Stimulated activated CD4-positive, alpha-beta T cell treated with anti-CD3 and anti-CD28 coated beads, Interleukin-12 subunit alpha, Interleukin-12 subunit beta, amount 100 ng/mL, for 24 hours (primary cell): ENCODE data around the gene PHGDH.

ENCODE experiments used
- DNase-seq, 2 experiments: peaks; one replicate each; pipeline ENCODE4 v3.0.0-alpha.2; 2020; ENCODE audit warnings: low read depth in 2 of 2

Gene PHGDH

DNA sequence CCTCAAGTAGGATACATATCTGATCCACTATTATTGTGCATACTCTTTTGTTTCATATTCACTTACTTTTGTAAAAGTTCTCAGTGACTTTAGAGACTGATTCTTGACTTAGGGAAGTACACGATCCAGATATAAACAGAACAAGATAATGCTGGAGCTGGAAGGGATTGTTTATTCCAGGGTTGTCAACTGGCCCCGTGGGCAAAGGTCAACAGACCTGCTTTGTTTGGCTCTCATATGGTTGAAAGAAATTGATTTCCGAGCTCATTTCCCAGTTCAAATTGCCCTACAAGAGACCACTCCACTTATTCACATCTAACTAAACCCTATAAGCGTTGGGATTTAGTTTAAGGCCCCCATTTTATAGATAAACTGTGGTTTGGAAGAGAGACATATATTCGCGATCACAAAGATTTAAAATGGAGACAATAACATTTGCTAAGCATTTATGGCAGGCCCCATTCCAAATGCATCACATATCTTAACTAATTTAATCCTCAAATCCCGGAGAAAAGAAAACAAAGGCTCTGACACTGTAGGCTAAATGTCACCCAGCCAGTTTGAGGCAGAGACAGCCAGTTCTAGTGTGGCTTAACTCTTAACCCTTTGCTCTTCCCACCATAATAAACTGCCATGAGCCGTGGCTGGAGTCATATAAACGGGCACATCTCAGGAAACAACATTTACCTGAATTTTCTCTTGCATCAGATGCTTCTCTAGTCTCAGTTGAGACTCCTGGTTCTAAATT is 78.9 kb downstream of the PHGDH start:
- no peak for DNase-seq

DNA sequence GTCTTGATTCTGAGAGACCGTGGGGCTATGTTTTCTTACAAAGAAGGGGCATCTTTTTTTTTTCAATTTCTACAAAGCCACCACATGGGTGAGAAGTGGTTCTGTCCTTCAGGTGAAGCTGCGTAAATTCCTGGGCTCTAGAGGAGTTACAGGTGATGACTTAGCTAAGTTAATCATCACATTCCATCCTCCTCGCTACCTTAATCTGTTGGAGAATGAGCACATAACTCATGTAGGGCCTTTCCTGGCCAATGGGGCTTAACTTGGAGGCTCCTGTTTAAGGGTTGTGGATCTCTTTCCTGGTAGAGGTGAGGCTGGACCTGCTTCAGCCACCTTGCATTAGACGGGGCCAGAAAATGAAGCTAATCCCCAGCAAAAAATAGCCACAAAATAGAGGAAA is 79.6 kb downstream of the PHGDH start:
- DNase-seq: no peak
